Raji (cell line): ENCODE measurements around the gene CACNA2D3.

Experiments
- POLR2A ChIP-seq: IDR thresholded peaks from 2 replicates; pipeline ENCODE4 v1.6.1; 2011; ENCODE audit warnings: low read depth, low read length, control low read depth; ENCODE audit not compliant: insufficient read depth

CACNA2D3 gene

DNA sequence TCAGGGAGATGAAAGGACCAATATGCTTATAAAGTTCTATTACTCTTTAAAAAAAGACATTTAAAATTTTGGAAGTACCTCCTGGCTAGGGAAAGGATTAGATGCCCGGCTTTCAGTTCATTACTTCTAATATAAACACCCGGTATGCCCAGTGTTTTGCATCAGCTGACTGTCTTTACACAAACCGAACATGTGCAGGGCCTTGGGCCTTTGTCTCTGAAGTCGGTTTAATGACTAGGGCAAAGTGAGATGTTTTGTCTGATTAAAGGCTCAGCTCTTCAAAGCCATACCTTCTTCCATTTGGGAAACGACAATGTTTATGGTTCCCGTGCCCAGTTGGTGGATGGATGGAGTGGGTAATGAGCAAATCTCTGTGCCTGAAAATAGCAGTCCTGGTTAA lies 984.8 kb downstream of the CACNA2D3 start:
- TF ChIP-seq POLR2A = no peak

DNA sequence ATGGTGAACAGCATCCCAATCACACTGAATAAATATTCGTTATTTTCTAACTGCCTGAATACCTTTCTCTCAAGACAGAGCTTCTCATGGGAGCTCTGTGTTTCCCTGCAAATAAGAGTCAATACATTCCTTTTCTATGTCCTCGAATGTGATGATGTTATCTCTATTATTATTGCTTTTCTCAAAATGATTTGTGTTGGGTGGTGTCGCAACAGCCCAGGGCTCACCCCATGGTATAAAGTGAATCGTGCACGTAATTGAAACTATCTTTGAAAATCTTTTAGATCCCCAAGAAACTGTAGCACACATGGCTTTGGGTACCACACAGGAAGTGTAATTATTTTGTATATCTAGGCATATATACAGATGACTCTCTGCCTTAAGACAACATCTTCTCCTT lies 996.1 kb downstream of the CACNA2D3 start:
- no peak for TF ChIP-seq POLR2A

DNA sequence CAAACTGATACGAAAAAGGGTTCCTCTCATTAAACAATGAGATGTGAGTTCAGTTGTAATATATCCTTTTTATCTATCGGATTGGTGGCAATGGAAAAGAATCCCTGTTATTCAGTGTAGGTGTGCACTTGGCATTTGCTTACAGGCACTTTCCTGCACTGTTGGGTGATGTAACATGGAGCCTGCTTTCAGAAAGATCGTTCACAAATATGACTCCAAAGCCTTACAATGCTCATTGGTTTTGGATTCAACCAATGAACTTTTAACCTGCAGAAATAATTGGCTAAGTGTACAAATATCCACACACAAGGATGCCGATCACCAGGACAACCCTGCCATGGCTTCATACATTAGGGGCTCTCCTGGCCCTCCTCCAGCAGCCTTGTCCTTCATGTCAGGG lies 996.9 kb downstream of the CACNA2D3 start:
- no peak for TF ChIP-seq POLR2A

DNA sequence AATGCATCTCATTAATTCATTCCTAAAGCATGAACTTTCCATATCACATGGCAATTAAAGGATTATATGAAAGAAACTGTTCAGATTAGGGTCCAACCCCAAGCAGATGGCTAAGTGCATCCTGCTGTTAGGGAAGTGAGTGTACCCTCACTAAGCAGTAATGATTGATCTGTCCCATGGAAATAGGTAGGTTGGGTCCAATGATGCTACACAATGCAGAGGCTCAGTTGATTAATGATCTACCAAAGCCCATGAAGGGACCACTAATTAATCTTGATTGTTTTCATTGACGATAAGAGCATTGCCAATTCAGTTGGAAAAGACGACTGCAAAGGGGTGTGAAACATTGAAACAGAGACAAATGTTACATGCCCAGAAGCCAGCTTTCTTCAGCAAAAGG lies 1000.0 kb downstream of the CACNA2D3 start:
- no peak for TF ChIP-seq POLR2A
